Panc1 (cell line): ENCODE results near the gene INPP5A. TPM values are rescaled to one million over a fixed set of nuclear protein-coding genes. Genes with fewer than 3 reads are reported as not detected.

Experiments used
- ATAC-seq: fragments of 200-7000 bp; cut with Tn5 transposase; 2 replicates; pipeline ENCODE4 v1.9.1; 2020; ENCODE audit warnings: mild to moderate bottlenecking, moderate library complexity
- BruUV-seq: library from RNA; stranded (reverse); fragments of 400-500 nt; replicated peaks from 2 replicates; lab custom pipeline; 2021; lab: Mats Ljungman, UMichigan
- CTCF ChIA-PET: fragments of 300-600 bp; sonication (Branson Sonifier 250); formaldehyde crosslinking; loops from one replicate; lab custom pipeline; 2022; ENCODE audit warnings: antibody characterized with exemption; lab: Charles Lee
- POLR2A ChIA-PET: fragments of 300-600 bp; sonication (Branson Sonifier 250); formaldehyde crosslinking; loops from one replicate; lab custom pipeline; 2022; ENCODE audit warnings: antibody characterized with exemption; lab: Charles Lee
- DNase-seq: peaks from one replicate; pipeline ENCODE4 v3.0.0-alpha.2; 2010; ENCODE audit warnings: low read depth, low spot score
- H3K27ac ChIP-seq: 2 replicates; pipeline ENCODE4 v1.5.1; 2011; ENCODE audit warnings: mild to moderate bottlenecking, low read length, inconsistent platforms
- H3K27me3 ChIP-seq: fragments of 200-500 bp; sonication (Bioruptor generic); 2 replicates; pipeline ENCODE4 v1.6.0; 2014; ENCODE audit warnings: low read length, inconsistent platforms; ENCODE audit not compliant: control insufficient read depth, insufficient read depth
- H3K36me3 ChIP-seq: fragments of 200-500 bp; sonication (Bioruptor generic); 2 replicates; pipeline ENCODE4 v1.5.1; 2014; ENCODE audit warnings: inconsistent platforms, mild to moderate bottlenecking, low read length, moderate library complexity; ENCODE audit not compliant: control insufficient read depth, insufficient read depth
- H3K4me1 ChIP-seq: 2 replicates; pipeline ENCODE4 v1.5.1; 2011; ENCODE audit warnings: inconsistent platforms, mild to moderate bottlenecking, low read length, moderate library complexity; ENCODE audit not compliant: control insufficient read depth, insufficient read depth
- H3K4me3 ChIP-seq, 2 experiments: 2 replicates each; pipeline ENCODE4 v1.5.1; 2011 to 2012; ENCODE audit warnings: low read depth in 2 of 2, low read length in 2 of 2, mild to moderate bottlenecking in 2 of 2, inconsistent platforms in 1 of 2, moderate library complexity in 1 of 2
- H3K9me3 ChIP-seq: fragments of 200-500 bp; sonication (Bioruptor generic); 2 replicates; pipeline ENCODE4 v1.5.1; 2014; ENCODE audit warnings: low read depth, mild to moderate bottlenecking, inconsistent platforms, low read length, moderate library complexity; ENCODE audit not compliant: control insufficient read depth, insufficient read depth
- CTCF ChIP-seq: fragments of 450-650 bp; IDR thresholded peaks from 2 replicates; pipeline ENCODE4 v1.5.1; 2017; ENCODE audit warnings: mild to moderate bottlenecking
- POLR2AphosphoS5 ChIP-seq: IDR thresholded peaks from 2 replicates; pipeline ENCODE4 v1.6.1; 2012; ENCODE audit warnings: mild to moderate bottlenecking, low read depth, low read length, moderate library complexity
- SIN3A ChIP-seq: IDR thresholded peaks from 2 replicates; pipeline ENCODE4 v1.6.1; 2012; ENCODE audit warnings: low read depth, mild to moderate bottlenecking, low read length, moderate library complexity, borderline replicate concordance; ENCODE audit not compliant: insufficient read depth
- TCF7L2 ChIP-seq: IDR thresholded peaks from 2 replicates; pipeline ENCODE4 v1.6.1; 2011; ENCODE audit warnings: mild to moderate bottlenecking, low read depth, low read length, inconsistent platforms
- in situ Hi-C: cut with HindIII; loops from 2 replicates; pipeline ENCODE4 v1.10.0; 2016; ENCODE audit warnings: low sequenced_read_pairs, low pct_unique_long_range_greater_than_20kb
- intact Hi-C: fragments of 100-400 bp; cut with micrococcal nuclease; formaldehyde crosslinking; loops from one replicate; pipeline ENCODE4 v1.10.0; 2022; ENCODE audit not compliant: unreplicated experiment
- total RNA-seq: library from RNA; stranded (reverse); gene quantifications from one replicate; pipeline ENCODE4 v1.2.1, GENCODE V29; 2021; ENCODE audit not compliant: unreplicated experiment
- TF ChIP-seq, protein P1 (sequence below), 2 experiments: IDR thresholded peaks; 2 replicates each; pipeline ENCODE4 v1.6.1; 2011 to 2012; ENCODE audit warnings: low read depth in 2 of 2, control low read depth in 1 of 2, low read length in 1 of 2, mild to moderate bottlenecking in 1 of 2, moderate library complexity in 1 of 2; ENCODE audit not compliant: insufficient read depth in 1 of 2

The INPP5A gene
- total RNA-seq, 1 experiment from 2014 or later: 60.0 TPM

DNA sequence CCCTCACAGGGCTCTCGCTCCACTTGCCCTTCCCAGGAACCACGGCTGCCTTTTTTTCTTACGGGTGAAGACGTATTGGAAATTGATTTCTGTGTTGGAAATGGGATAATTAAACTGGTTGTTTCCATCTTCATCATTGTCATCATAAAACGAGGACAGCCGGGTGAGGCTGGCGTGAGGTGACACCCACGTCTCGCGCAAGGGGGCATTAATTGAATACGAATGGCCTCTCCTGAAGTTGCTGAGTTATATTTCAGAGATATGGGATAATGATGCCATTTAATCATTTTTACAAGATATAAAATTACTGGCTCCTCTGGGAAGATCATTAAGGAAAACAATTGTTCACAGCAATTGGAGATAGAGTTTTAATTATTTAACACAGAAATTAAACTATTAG is 266.7 kb downstream of the INPP5A start:
- Histone ChIP-seq H3K9me3 (no peaks in the 10 kb centered on the region), H3K36me3 (no peaks in the 10 kb centered on the region), H3K4me1 (no peaks in the 10 kb centered on the region), H3K27me3 (no peaks in the 10 kb centered on the region), H3K27ac (no peak overlapping the region), H3K4me3 (no peak overlapping the region)
- intact Hi-C loops (no loop called here), in situ Hi-C loops (no loop called here)
- POLR2A ChIA-PET: interaction anchor here (0.6 kb wide), 1 partner anchor 50 kb away, joined by 3 read pairs; no protein-coding TSS in a partner anchor
- BruUV-seq: no TSS peak
- ATAC-seq (no peak), DNase-seq (no peak)
- CTCF ChIA-PET: interaction anchor here (0.6 kb wide), 1 partner anchor 350 kb away, joined by 3 read pairs; no protein-coding TSS in a partner anchor
- TF ChIP-seq, protein P1, sequence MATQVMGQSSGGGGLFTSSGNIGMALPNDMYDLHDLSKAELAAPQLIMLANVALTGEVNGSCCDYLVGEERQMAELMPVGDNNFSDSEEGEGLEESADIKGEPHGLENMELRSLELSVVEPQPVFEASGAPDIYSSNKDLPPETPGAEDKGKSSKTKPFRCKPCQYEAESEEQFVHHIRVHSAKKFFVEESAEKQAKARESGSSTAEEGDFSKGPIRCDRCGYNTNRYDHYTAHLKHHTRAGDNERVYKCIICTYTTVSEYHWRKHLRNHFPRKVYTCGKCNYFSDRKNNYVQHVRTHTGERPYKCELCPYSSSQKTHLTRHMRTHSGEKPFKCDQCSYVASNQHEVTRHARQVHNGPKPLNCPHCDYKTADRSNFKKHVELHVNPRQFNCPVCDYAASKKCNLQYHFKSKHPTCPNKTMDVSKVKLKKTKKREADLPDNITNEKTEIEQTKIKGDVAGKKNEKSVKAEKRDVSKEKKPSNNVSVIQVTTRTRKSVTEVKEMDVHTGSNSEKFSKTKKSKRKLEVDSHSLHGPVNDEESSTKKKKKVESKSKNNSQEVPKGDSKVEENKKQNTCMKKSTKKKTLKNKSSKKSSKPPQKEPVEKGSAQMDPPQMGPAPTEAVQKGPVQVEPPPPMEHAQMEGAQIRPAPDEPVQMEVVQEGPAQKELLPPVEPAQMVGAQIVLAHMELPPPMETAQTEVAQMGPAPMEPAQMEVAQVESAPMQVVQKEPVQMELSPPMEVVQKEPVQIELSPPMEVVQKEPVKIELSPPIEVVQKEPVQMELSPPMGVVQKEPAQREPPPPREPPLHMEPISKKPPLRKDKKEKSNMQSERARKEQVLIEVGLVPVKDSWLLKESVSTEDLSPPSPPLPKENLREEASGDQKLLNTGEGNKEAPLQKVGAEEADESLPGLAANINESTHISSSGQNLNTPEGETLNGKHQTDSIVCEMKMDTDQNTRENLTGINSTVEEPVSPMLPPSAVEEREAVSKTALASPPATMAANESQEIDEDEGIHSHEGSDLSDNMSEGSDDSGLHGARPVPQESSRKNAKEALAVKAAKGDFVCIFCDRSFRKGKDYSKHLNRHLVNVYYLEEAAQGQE (IDR thresholded peaks at IDR 0.05; ENCODE audit: insufficient read depth in 1 of 2, low read depth in 2 of 2, low read length in 1 of 2): no peak
- TF ChIP-seq TCF7L2: no peak
- no peak for TF ChIP-seq POLR2AphosphoS5
- TF ChIP-seq SIN3A: no peak
- no peak for TF ChIP-seq CTCF

DNA sequence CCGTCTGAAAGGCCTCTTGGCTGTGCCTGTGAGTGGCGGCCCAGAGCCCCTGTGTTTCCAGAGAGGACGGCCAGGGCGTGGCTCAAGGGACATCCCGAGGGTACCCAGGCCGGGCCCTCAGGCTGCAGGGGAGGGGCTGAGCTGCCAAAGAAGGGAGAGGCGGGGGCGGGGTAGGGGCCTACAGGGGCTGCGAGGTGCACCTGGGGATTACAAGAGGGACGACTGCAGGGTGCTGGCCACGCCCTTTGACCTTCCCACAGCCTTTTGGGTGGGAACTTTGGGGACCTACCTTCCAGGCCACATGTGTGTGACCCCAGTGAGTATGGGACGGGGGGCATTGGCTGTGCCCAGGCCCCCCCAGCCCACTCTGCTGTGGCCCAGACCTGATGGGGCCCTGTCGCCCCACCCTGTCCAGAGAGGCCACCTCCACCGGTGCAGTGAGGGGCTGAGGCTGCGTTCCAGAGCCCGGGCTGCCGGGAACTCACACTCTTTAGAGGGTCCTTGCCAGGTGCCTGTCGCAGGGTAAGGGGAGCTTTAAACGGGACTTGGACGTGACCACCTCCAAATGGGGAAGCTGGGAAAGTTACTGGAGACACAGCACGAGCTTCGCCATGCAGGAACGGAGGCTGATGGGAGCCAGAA is 267.3 kb downstream of the INPP5A start:
- BruUV-seq: no TSS peak
- intact Hi-C loops (no loop called here), in situ Hi-C loops (no loop called here)
- H3K4me3 ChIP-seq: no peak overlapping the region
- no peaks in the 10 kb centered on the region for H3K4me1 ChIP-seq
- no peak for DNase-seq
- H3K36me3 ChIP-seq: no peaks in the 10 kb centered on the region
- CTCF ChIA-PET: interaction anchor here (0.6 kb wide), 1 partner anchor 349 kb away, joined by 3 read pairs; no protein-coding TSS in a partner anchor
- TF ChIP-seq TCF7L2 (no peak), POLR2AphosphoS5 (no peak), CTCF (no peak), SIN3A (no peak)
- TF ChIP-seq, protein P1 (IDR thresholded peaks at IDR 0.05; ENCODE audit: insufficient read depth in 1 of 2, low read depth in 2 of 2, low read length in 1 of 2): no peak
- ATAC-seq: no peak
- H3K27me3 ChIP-seq: no peaks in the 10 kb centered on the region
- POLR2A ChIA-PET: no interaction called here
- H3K27ac ChIP-seq: no peak overlapping the region
- no peaks in the 10 kb centered on the region for H3K9me3 ChIP-seq
